Left lung (tissue), 10 donors: ENCODE data around the gene XYLB. TPM values are rescaled to one million over a fixed set of nuclear protein-coding genes. Genes with fewer than 3 reads are reported as not detected.

Experiments used
- ATAC-seq: fragments of 200-7000 bp; cut with Tn5 transposase; one replicate; pipeline ENCODE4 v1.9.1; 2020; ENCODE audit warnings: moderate library complexity
- DNase-seq, 4 donors: peaks; one replicate each; pipeline ENCODE4 v3.0.0-alpha.2; 2013 to 2020
- H3K27ac ChIP-seq, 2 donors: fragments of 200-600 bp; sonication (generic) in 1 of 2; one replicate each; pipeline versions ENCODE4 v1.5.0 to v1.8.0; 2020 to 2021
- H3K27me3 ChIP-seq, 2 donors: fragments of 200-600 bp; sonication (generic) in 1 of 2; one replicate each; pipeline versions ENCODE4 v1.5.0 to v1.8.0; 2020 to 2021
- H3K36me3 ChIP-seq, 2 donors: fragments of 200-600 bp; sonication (generic) in 1 of 2; one replicate each; pipeline versions ENCODE4 v1.5.0 to v1.8.0; 2020 to 2021
- H3K4me1 ChIP-seq, 2 donors: fragments of 200-600 bp; one replicate each; pipeline ENCODE4 v1.8.0; 2021
- H3K4me3 ChIP-seq, 2 donors: fragments of 200-600 bp; sonication (generic) in 1 of 2; one replicate each; pipeline versions ENCODE4 v1.5.0 to v1.8.0; 2020 to 2021; ENCODE audit warnings: mild to moderate bottlenecking in 1 of 2
- H3K9me3 ChIP-seq, 2 donors: fragments of 200-600 bp; sonication (generic) in 1 of 2; one replicate each; pipeline versions ENCODE4 v1.5.0 to v1.8.0; 2020 to 2021
- CTCF ChIP-seq, 2 donors: fragments of 200-600 bp; sonication (generic) in 1 of 2; IDR thresholded peaks; one replicate each; pipeline versions ENCODE4 v1.5.0 to v1.8.0; 2021; ENCODE audit warnings: antibody characterized with exemption in 2 of 2
- intact Hi-C, 2 donors: fragments of 100-400 bp; cut with DNase I; formaldehyde crosslinking; loops; one replicate each; pipeline versions ENCODE4 v1.11.2 to v1.14.2; 2022
- polyA plus RNA-seq, 6 donors: library from polyadenylated mRNA; unstranded; fragments of 120-200 nt; gene quantifications; one replicate each; pipeline ENCODE4 v1.2.1, GENCODE V29; 2013; ENCODE audit not compliant: insufficient read length in 6 of 6
- total RNA-seq, 2 donors: library from RNA; stranded (reverse); fragmentation: NEBNext Ultra II Directional; extraction: Animal tissue kit (Norgen Biotek cat#: 25700); gene quantifications; one replicate each; pipeline ENCODE4 v1.2.1, GENCODE V29; 2021
- donor health status: DM: no; HTN: yes; CAD: no.
- donor health status: DM: no; HTN: no; CAD: no.

XYLB gene
- total and polyA plus RNA-seq, 8 donors = 5.1 to 8.7 (median 7.3) TPM

DNA sequence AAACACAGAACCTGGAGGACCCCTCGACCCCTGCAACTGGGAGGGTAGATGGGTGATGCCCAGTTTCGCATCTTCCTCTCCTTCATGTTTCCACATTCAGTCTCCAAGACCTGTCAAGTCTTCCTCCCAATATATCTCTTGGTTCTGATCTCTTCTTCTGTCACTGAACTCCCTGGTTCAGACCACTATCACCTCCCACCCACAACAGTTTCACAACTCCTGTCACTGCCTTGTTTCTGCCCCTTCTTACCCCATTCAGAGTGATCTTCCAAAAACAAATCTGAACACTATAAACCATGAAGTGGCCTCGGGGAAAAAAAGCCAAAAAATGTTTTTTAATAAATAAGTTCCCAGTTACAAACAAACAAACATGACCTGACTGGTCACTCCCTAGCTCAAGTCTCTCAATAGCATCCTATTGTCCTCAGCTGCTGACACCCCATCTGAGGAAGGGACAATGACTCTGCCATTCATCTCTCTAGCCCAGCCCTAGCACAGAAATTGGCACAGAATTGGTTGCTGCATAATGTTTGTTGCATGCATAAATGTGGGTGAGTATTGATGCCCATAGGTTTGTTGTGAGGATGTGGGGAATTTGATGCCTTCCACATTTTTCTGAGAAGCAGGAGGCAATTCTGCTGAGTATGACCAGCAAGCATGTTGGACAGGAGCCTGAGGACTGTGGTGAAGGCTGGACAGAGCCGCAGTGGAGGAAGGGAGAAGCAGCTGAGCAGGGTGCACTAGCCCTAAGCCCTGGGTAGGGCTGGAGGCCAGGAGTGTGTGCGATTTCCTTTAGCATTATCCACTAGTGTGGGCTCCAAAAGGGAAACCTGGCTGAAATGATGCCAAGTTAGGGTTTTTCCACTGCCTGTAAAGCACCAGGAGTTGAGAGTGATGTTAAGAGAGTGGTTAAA, 12.2 kb upstream of the XYLB start:
- Histone ChIP-seq H3K4me1 (no peaks in the 10 kb centered on the region), H3K27ac (no peak overlapping the region), H3K4me3 (no peak overlapping the region), H3K9me3 (no peaks in the 10 kb centered on the region), H3K36me3 (no peaks in the 10 kb centered on the region), H3K27me3 (peaks cover 0 to 3% of the 10 kb centered on the region in 2 donors)
- TF ChIP-seq CTCF (IDR thresholded peaks at IDR 0.05) = no peak
- no peak for DNase-seq
- intact Hi-C loops = no loop called here
- ATAC-seq = peak; percentile 62

DNA sequence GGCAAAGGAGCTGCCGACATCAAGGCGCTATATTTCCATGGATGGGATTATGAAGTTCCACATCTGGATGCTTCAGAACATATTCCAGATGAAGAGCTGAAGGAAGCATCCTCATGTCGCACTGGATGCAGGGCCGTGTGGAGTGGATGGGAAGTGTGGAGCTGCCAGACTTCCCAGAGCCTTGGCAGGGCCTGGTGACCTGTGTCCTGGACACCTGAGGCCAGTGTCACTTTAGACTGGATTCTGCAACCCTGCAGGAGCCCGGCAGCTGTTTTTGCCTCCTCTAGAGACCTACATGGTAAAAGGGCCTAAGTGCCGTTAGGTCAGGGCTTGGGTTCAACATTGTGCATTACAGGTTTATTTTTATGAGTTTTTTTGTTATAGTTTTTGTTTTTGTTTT, 11.3 kb upstream of the XYLB start:
- no peaks in the 10 kb centered on the region for H3K4me1 ChIP-seq
- H3K27me3 ChIP-seq = peaks cover 0 to 3% of the 10 kb centered on the region in 2 donors
- H3K36me3 ChIP-seq = no peaks in the 10 kb centered on the region
- ATAC-seq (no peak), DNase-seq (no peak)
- H3K4me3 ChIP-seq = no peak overlapping the region
- intact Hi-C loops = no loop called here
- TF ChIP-seq CTCF (IDR thresholded peaks at IDR 0.05) = no peak
- H3K9me3 ChIP-seq = no peaks in the 10 kb centered on the region
- no peak overlapping the region for H3K27ac ChIP-seq

GRCh38 chr3:38337703-38338102, 8.9 kb upstream of the XYLB start:
- intact Hi-C loops = no loop called here
- no peaks in the 10 kb centered on the region for H3K9me3 ChIP-seq
- ATAC-seq = no peak
- H3K27ac ChIP-seq = no peak overlapping the region
- no peak for DNase-seq
- no peaks in the 10 kb centered on the region for H3K36me3 ChIP-seq
- no peak for TF ChIP-seq CTCF (IDR thresholded peaks at IDR 0.05)
- no peak overlapping the region for H3K4me3 ChIP-seq
- H3K4me1 ChIP-seq = no peaks in the 10 kb centered on the region
- H3K27me3 ChIP-seq = peaks cover 0 to 3% of the 10 kb centered on the region in 2 donors

DNA sequence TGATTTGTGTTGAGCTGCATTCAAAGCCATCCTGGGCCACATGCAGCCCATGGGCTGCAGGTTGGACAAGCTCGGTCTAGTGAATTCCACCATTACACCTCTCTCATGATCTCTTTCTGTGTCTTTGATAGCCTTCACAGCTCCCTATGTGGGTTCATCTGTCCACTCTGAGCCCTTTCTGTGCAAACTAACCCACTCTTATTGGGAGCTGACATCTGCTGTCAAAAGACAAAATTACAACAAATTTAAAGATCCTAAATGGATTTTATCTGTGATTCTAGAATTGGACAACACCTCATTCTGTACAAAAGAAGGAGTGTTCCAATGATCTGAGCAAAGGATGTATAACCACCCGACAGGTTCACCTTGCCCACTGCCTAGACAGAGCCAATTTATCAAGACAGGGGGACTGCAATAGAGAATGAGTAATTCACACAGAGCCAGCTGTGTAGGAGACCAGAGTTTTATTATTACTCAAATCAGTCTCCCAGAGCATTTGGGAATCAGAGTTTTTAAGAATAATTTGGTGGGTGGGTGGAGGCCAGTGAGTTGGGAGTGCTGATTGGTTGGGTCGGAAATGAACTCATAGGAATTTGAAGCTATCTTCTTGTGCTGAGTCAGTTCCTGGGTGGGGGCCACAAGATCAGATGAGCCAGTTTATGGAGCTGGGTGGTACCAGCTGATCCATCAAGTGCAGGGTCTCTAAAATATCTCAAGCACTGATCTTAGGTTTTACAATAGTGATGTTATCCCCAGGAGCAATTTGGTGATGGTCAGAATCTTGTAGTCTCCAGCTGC, 2.6 kb upstream of the XYLB start:
- no peak overlapping the region for H3K27ac ChIP-seq
- H3K27me3 ChIP-seq = no peaks in the 10 kb centered on the region
- TF ChIP-seq CTCF (IDR thresholded peaks at IDR 0.05) = no peak
- intact Hi-C loops = no loop called here
- no peak overlapping the region for H3K4me3 ChIP-seq
- ATAC-seq = no peak
- no peaks in the 10 kb centered on the region for H3K9me3 ChIP-seq
- no peak for DNase-seq
- H3K4me1 ChIP-seq = peaks cover 0 to 22% of the 10 kb centered on the region in 2 donors
- no peaks in the 10 kb centered on the region for H3K36me3 ChIP-seq
